ENCODE data around the gene GALT.

Gene GALT

DNA sequence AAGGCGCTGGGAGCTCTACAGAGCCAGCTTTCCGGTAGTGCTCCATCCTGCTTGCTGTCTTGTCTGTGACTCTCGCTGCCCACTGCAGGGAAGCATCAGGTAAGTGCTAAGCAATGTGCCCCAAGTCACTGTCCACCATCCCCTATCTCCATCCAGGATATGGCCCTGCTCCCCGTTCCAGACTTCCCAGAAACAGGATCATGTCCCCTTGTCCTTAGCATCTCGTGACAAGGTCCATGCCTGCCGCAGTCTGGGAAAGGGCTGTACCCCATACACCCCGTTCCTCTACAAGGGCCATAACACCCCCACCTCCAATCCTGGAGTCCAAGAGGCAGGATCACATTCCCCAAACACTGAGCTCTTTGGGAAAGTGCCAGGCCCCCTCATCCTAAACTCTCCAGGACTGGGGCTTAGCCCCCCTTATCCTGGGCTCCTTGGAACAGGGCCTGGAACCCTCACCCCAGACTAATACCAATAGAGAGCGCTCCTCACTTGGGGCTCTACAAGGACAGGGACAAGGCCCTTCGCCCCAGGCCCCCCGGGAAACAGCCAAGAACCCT lies 35.1 kb upstream of the GALT start:
- Histone ChIP-seq H3F3A (ENCODE audit: insufficient read depth) (0 out of 2 replicates have a peak, but pooled peaks cover 7% of the 10 kb centered on the region), H3K9ac (ENCODE audit: low read length) (peak overlapping the region; percentile 74), H3K4me2 (ENCODE audit: low read depth, low read length, poor library complexity, severe bottlenecking) (peak overlapping the region; percentile 80), H3K9me2 (replicated peaks; ENCODE audit: insufficient read depth, low read length) (no peaks in the 10 kb centered on the region), H3K79me2 (ENCODE audit: insufficient read depth, low read length) (no peaks in the 10 kb centered on the region), H3K36me3 (ENCODE audit: low read length) (no peaks in the 10 kb centered on the region), H4K20me1 (ENCODE audit: low read depth, low read length) (no peaks in the 10 kb centered on the region), H3K27me3 (ENCODE audit: low read length) (no peaks in the 10 kb centered on the region), H3K9me3 (ENCODE audit: insufficient read depth, low read length) (no peaks in the 10 kb centered on the region), H3K27ac (ENCODE audit: low read depth, low read length) (peak overlapping the region; percentile 9; the same call in 1 of the 2 replicates), H2AFZ (ENCODE audit: low read depth, low read length, severe bottlenecking) (peak overlapping the region; percentile 76), H3K4me3 (ENCODE audit: insufficient read depth, low read length, poor library complexity, severe bottlenecking) (peak overlapping the region; percentile 61)
- TF ChIP-seq EZH2phosphoT487 (conservative IDR thresholded peaks at IDR 0.05; ENCODE audit: low read length) (no peak), CTCF (IDR thresholded peaks at IDR 0.05; ENCODE audit: insufficient read depth, low read length, poor library complexity, severe bottlenecking) (no peak)

DNA sequence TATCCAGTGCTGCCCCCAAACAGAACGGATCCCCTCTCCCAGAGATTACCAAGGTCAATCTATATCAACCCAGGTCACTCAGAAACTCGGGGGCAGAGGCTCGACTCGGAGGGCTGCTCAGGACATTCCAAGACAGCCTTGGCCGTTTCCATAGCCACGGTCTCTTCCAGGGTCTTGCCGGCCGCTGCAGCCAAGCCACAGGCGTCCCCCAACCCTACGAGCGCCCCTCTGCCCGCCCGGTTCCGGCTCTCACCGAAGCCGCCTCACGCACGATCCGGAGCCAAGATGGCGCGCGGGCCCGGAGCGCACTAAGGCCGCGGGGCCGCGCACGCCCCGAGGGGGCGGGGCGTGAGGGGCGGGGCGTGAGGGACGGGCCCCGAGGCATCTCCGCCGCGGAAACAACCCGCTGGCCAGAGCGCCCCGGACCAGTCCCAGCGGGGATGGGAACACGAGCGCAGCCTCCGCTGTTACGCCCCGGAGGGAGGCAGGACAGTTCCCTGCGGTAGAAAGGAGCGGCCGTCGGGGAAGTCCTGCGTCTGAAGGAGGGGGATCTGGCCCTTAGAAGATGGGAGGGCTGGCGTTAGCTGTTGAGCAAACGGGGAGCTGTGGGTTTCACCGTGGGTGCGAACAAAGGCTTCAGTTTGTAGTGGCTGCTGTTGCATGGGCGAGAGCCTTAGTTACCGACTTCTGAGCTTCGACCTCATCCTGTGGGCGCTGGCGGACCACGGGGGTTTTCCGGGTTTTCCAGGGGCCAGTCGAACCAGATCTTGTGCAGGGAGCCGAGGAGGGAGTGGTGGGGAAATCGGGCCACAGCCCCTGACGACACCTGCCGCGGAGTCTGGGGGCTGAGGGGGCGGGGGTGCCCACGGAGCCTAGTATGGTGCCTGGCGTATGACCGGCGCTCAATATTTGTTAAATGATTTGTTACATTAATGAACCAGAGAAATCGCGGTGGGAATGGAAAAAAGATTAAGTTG lies 34.4 kb upstream of the GALT start, which contains the start of gene RPP25L:
Gene RPP25L, minus strand, starts transcription at position 287 of the 977 bp plus-strand sequence. CDS start 801 bp downstream, outside the sequence.
- peak within 1 kb of the TSS; percentile 76 for H2AFZ ChIP-seq (ENCODE audit: low read depth, low read length, severe bottlenecking)
- no peak for TF ChIP-seq CTCF (IDR thresholded peaks at IDR 0.05; ENCODE audit: insufficient read depth, low read length, poor library complexity, severe bottlenecking)
- no peak for TF ChIP-seq EZH2phosphoT487 (conservative IDR thresholded peaks at IDR 0.05; ENCODE audit: low read length)
- H4K20me1 ChIP-seq (ENCODE audit: low read depth, low read length), result no peaks in the 10 kb centered on the region

GRCh38 chr9:34612788-34613390 lies 33.6 kb upstream of the GALT start:
- TF ChIP-seq EZH2phosphoT487 (conservative IDR thresholded peaks at IDR 0.05; ENCODE audit: low read length) (no peak), CTCF (IDR thresholded peaks at IDR 0.05; ENCODE audit: insufficient read depth, low read length, poor library complexity, severe bottlenecking) (peak; percentile 96)
- H3K79me2 ChIP-seq (ENCODE audit: insufficient read depth, low read length), result no peaks in the 10 kb centered on the region
- H3K4me3 ChIP-seq (ENCODE audit: insufficient read depth, low read length, poor library complexity, severe bottlenecking), result peak overlapping the region; percentile 61
- 0 out of 2 replicates have a peak, but pooled peaks cover 7% of the 10 kb centered on the region for H3F3A ChIP-seq (ENCODE audit: insufficient read depth)
- peak overlapping the region; percentile 74 for H3K9ac ChIP-seq (ENCODE audit: low read length)
- peak overlapping the region; percentile 76 for H2AFZ ChIP-seq (ENCODE audit: low read depth, low read length, severe bottlenecking)
- H4K20me1 ChIP-seq (ENCODE audit: low read depth, low read length), result no peaks in the 10 kb centered on the region
- H3K36me3 ChIP-seq (ENCODE audit: low read length), result no peaks in the 10 kb centered on the region
- no peaks in the 10 kb centered on the region for H3K27me3 ChIP-seq (ENCODE audit: low read length)
- H3K9me2 ChIP-seq (replicated peaks; ENCODE audit: insufficient read depth, low read length), result no peaks in the 10 kb centered on the region
- peak overlapping the region; percentile 80 for H3K4me2 ChIP-seq (ENCODE audit: low read depth, low read length, poor library complexity, severe bottlenecking)
- peak overlapping the region; percentile 41 for H3K27ac ChIP-seq (ENCODE audit: low read depth, low read length)
- H3K9me3 ChIP-seq (ENCODE audit: insufficient read depth, low read length), result no peaks in the 10 kb centered on the region

More for the DNA sequence above, 34.4 kb upstream of the GALT start, which contains the start of gene RPP25L:
- Histone ChIP-seq H3F3A (ENCODE audit: insufficient read depth) (0 out of 2 replicates have a peak, but pooled peaks cover 7% of the 10 kb centered on the region), H3K36me3 (ENCODE audit: low read length) (no peaks in the 10 kb centered on the region), H3K27me3 (ENCODE audit: low read length) (no peaks in the 10 kb centered on the region), H3K9me3 (ENCODE audit: insufficient read depth, low read length) (no peaks in the 10 kb centered on the region), H3K4me2 (ENCODE audit: low read depth, low read length, poor library complexity, severe bottlenecking) (peak within 1 kb of the TSS; percentile 80), H3K79me2 (ENCODE audit: insufficient read depth, low read length) (no peaks in the 10 kb centered on the region), H3K27ac (ENCODE audit: low read depth, low read length) (peak within 1 kb of the TSS; percentile 41), H3K9me2 (replicated peaks; ENCODE audit: insufficient read depth, low read length) (no peaks in the 10 kb centered on the region), H3K9ac (ENCODE audit: low read length) (peak within 1 kb of the TSS; percentile 74), H3K4me3 (ENCODE audit: insufficient read depth, low read length, poor library complexity, severe bottlenecking) (peak within 1 kb of the TSS; percentile 61)
